SK-N-SH treated with all-trans-retinoic acid at 6 μM for 48 hours (cell line): ENCODE data around the gene PROM1.

ENCODE experiments used
- ARNTL ChIP-seq: fragments of 450-650 bp; formaldehyde crosslinking; IDR thresholded peaks from 2 replicates; pipeline ENCODE4 v1.5.0; 2020; ENCODE audit warnings: low read depth, mild to moderate bottlenecking, moderate library complexity, borderline replicate concordance
- SNAI2 ChIP-seq: fragments of 250-450 bp; sonication (Bioruptor Pico); IDR thresholded peaks from 2 replicates; pipeline ENCODE4 v1.5.0; 2020; ENCODE audit warnings: mild to moderate bottlenecking, moderate library complexity
- TF ChIP-seq, protein P1 (sequence below): fragments of 250-450 bp; sonication (Bioruptor Pico); IDR thresholded peaks from 2 replicates; pipeline ENCODE4 v1.5.1; 2021; ENCODE audit warnings: mild to moderate bottlenecking, moderate library complexity

DNA sequence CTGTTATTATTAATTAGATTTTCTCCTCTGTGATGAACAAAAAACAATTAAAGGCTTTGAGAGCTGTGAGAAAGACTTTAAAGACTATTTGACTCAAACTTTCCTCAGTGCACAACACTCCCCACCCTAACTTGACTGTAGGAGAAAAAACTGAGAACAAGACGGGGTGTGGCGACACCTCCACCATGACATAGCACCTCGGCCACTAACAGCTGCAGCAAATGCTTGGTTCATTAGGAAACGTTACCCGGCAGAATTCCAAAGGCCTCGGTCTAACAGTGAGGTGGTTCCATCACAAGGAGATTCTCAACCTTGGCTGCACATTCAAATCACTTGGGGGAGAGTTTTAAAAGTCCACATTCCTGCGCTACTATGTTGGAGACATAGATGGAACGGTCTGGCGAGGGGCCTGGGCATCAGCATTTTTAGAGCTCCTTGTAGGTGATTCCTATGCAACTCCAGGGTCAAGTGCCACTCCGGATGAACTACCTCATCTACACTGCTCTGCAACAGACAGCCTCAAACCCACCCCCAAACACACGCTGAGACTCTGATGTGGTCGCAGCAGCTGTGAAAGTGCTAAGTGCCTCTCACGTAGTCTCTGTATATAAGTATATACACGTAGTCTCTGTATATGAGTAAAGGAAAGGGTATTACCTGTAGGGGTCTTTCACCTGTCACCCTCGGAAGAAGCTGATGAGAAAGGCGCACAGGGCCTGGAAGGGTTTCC lies 121.9 kb downstream of the PROM1 start:
- TF ChIP-seq, protein P1, sequence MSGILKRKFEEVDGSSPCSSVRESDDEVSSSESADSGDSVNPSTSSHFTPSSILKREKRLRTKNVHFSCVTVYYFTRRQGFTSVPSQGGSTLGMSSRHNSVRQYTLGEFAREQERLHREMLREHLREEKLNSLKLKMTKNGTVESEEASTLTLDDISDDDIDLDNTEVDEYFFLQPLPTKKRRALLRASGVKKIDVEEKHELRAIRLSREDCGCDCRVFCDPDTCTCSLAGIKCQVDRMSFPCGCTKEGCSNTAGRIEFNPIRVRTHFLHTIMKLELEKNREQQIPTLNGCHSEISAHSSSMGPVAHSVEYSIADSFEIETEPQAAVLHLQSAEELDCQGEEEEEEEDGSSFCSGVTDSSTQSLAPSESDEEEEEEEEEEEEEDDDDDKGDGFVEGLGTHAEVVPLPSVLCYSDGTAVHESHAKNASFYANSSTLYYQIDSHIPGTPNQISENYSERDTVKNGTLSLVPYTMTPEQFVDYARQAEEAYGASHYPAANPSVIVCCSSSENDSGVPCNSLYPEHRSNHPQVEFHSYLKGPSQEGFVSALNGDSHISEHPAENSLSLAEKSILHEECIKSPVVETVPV = no peak
- TF ChIP-seq SNAI2 (CRISPR knock-in tag) = no peak
- TF ChIP-seq ARNTL (CRISPR knock-in tag) = no peak
